ENCODE data around the gene TAGAP.

TAGAP gene

DNA sequence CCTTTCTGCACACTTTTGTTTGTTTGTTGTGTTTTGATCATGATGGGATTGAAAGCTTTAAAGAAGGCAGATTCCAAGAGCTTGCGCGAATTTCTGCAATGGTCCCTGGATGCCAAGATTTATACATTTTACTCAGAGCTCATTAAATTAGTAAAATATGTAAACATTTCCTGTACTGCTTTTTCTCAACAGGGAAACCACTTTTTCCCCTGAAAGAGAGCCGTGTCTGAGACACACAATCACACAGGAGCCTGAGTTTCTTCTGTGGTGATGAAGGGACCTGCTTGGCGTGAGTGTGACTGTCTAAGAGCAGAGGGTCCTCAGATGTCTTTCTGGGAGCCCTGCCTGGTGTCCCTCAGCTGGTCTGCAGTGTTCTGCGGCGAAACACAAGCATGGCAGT, 12.1 kb upstream of the TAGAP start:
- Histone ChIP-seq H3K9ac (ENCODE audit: low read length) (no peak overlapping the region), H3K23ac (ENCODE audit: low read length in 2 of 2) (no peak overlapping the region), H4K8ac (ENCODE audit: low read length) (no peak overlapping the region), H3K18ac (ENCODE audit: low read depth in 1 of 2, low read length in 2 of 2) (no peak overlapping the region), H2BK12ac (ENCODE audit: low read length in 2 of 2) (no peak overlapping the region), H3K4me1 (ENCODE audit: control insufficient read depth, insufficient read depth, low read depth, low read length) (no peaks in the 10 kb centered on the region), H3K9me3 (ENCODE audit: control insufficient read depth, low read length) (peaks cover 7% of the 10 kb centered on the region), H3K14ac (ENCODE audit: low read length in 2 of 2) (no peak overlapping the region), H3K4me2 (ENCODE audit: low read length, poor library complexity, severe bottlenecking) (no peak overlapping the region), H2BK120ac (ENCODE audit: low read depth, low read length) (no peak overlapping the region), H2AFZ (ENCODE audit: low read depth, low read length) (no peak overlapping the region), H3K79me1 (replicated peaks; ENCODE audit: low read length, poor library complexity, severe bottlenecking) (no peaks in the 10 kb centered on the region), H3K4ac (ENCODE audit: low read depth in 1 of 2, low read length in 2 of 2) (no peak overlapping the region), H3K36me3 (ENCODE audit: control insufficient read depth in 1 of 2, insufficient read depth in 2 of 2, low read depth in 1 of 2, low read length in 2 of 2) (no peaks in the 10 kb centered on the region), H3K4me3 (ENCODE audit: insufficient read depth in 1 of 2, low read depth in 1 of 2, low read length in 2 of 2) (no peak overlapping the region), H3K27ac (ENCODE audit: low read length, poor library complexity, severe bottlenecking) (no peak overlapping the region), H3K27me3 (ENCODE audit: control insufficient read depth in 1 of 2, insufficient read depth in 1 of 2, low read length in 2 of 2) (peaks cover 39 to 77% of the 10 kb centered on the region in 2 experiments), H4K91ac (ENCODE audit: low read length) (no peak overlapping the region), H2AK5ac (ENCODE audit: low read length, severe bottlenecking) (no peak overlapping the region), H2BK15ac (ENCODE audit: low read depth, poor library complexity, severe bottlenecking) (no peak overlapping the region), H2BK5ac (ENCODE audit: low read depth, low read length, poor library complexity, severe bottlenecking) (no peak overlapping the region)
- WGBS, result 73% methylated on average over 4 of the region's 6 CpGs
- no peak for DNase-seq

DNA sequence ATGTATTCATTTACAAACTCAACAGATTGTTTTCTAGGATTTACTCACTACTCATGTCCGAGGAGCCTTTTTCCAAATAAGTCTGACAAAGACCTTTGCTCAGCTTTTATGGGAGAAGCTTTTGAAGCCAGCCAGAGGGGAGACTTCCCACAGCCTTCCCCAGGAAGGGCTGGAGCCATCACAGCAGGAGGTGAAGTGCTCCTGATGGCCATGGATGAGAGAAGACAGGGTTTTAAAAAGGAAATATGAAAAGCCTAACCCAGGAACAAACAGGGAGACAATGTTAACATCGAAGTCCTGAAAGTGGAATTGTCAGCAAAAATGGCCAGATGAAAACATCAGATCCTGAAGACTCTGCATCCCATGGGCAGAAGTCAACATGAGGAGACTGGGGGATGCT, 11.6 kb upstream of the TAGAP start:
- peaks cover 36 to 72% of the 10 kb centered on the region in 2 experiments for H3K27me3 ChIP-seq (ENCODE audit: control insufficient read depth in 1 of 2, insufficient read depth in 1 of 2, low read length in 2 of 2)
- H2BK120ac ChIP-seq (ENCODE audit: low read depth, low read length), result no peak overlapping the region
- peaks cover 2% of the 10 kb centered on the region for H3K9me3 ChIP-seq (ENCODE audit: control insufficient read depth, low read length)
- no peak overlapping the region for H2BK15ac ChIP-seq (ENCODE audit: low read depth, poor library complexity, severe bottlenecking)
- no peak overlapping the region for H3K27ac ChIP-seq (ENCODE audit: low read length, poor library complexity, severe bottlenecking)
- no peak overlapping the region for H2AK5ac ChIP-seq (ENCODE audit: low read length, severe bottlenecking)
- no peaks in the 10 kb centered on the region for H3K36me3 ChIP-seq (ENCODE audit: control insufficient read depth in 1 of 2, insufficient read depth in 2 of 2, low read depth in 1 of 2, low read length in 2 of 2)
- no peak overlapping the region for H4K91ac ChIP-seq (ENCODE audit: low read length)
- WGBS, result 58% methylated on average over 2 of the region's 2 CpGs
- H3K4me1 ChIP-seq (ENCODE audit: control insufficient read depth, insufficient read depth, low read depth, low read length), result no peaks in the 10 kb centered on the region
- no peak overlapping the region for H3K14ac ChIP-seq (ENCODE audit: low read length in 2 of 2)
- no peak overlapping the region for H2BK5ac ChIP-seq (ENCODE audit: low read depth, low read length, poor library complexity, severe bottlenecking)
- no peak overlapping the region for H4K8ac ChIP-seq (ENCODE audit: low read length)
- H3K4ac ChIP-seq (ENCODE audit: low read depth in 1 of 2, low read length in 2 of 2), result no peak overlapping the region
- no peak overlapping the region for H2AFZ ChIP-seq (ENCODE audit: low read depth, low read length)
- H2BK12ac ChIP-seq (ENCODE audit: low read length in 2 of 2), result no peak overlapping the region
- DNase-seq, result no peak
- H3K9ac ChIP-seq (ENCODE audit: low read length), result no peak overlapping the region
- H3K4me3 ChIP-seq (ENCODE audit: insufficient read depth in 1 of 2, low read depth in 1 of 2, low read length in 2 of 2), result no peak overlapping the region
- H3K4me2 ChIP-seq (ENCODE audit: low read length, poor library complexity, severe bottlenecking), result no peak overlapping the region
- no peak overlapping the region for H3K23ac ChIP-seq (ENCODE audit: low read length in 2 of 2)
- H3K18ac ChIP-seq (ENCODE audit: low read depth in 1 of 2, low read length in 2 of 2), result no peak overlapping the region
- no peaks in the 10 kb centered on the region for H3K79me1 ChIP-seq (replicated peaks; ENCODE audit: low read length, poor library complexity, severe bottlenecking)

DNA sequence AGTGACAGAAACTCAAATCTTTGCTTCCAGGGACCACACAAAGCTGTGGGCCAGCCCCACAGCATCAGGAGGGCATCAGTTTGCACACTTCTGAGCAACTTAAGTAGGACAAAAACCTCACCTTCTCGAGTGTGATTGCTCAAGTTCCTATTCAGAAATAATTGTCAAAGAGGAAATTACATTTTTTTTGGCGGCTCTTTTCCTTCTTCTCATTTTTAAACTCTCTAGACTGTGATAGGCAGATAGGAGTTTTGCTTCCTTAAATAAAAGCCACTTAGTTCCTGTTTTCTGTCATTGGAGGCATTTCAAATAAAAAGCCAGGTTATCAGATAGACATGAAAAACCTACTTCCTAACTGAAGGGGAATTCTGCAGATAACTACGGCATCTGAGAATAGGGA, 11.2 kb upstream of the TAGAP start:
- H3K14ac ChIP-seq (ENCODE audit: low read length in 2 of 2), result no peak overlapping the region
- peaks cover 35 to 68% of the 10 kb centered on the region in 2 experiments for H3K27me3 ChIP-seq (ENCODE audit: control insufficient read depth in 1 of 2, insufficient read depth in 1 of 2, low read length in 2 of 2)
- H3K9me3 ChIP-seq (ENCODE audit: control insufficient read depth, low read length), result no peaks in the 10 kb centered on the region
- no peak overlapping the region for H3K23ac ChIP-seq (ENCODE audit: low read length in 2 of 2)
- H3K4me3 ChIP-seq (ENCODE audit: insufficient read depth in 1 of 2, low read depth in 1 of 2, low read length in 2 of 2), result no peak overlapping the region
- no peak overlapping the region for H2BK15ac ChIP-seq (ENCODE audit: low read depth, poor library complexity, severe bottlenecking)
- no peak overlapping the region for H2BK5ac ChIP-seq (ENCODE audit: low read depth, low read length, poor library complexity, severe bottlenecking)
- H4K91ac ChIP-seq (ENCODE audit: low read length), result no peak overlapping the region
- H3K4me2 ChIP-seq (ENCODE audit: low read length, poor library complexity, severe bottlenecking), result no peak overlapping the region
- H3K27ac ChIP-seq (ENCODE audit: low read length, poor library complexity, severe bottlenecking), result no peak overlapping the region
- no peak overlapping the region for H2BK120ac ChIP-seq (ENCODE audit: low read depth, low read length)
- H3K18ac ChIP-seq (ENCODE audit: low read depth in 1 of 2, low read length in 2 of 2), result no peak overlapping the region
- no peak overlapping the region for H2AFZ ChIP-seq (ENCODE audit: low read depth, low read length)
- no peaks in the 10 kb centered on the region for H3K36me3 ChIP-seq (ENCODE audit: control insufficient read depth in 1 of 2, insufficient read depth in 2 of 2, low read depth in 1 of 2, low read length in 2 of 2)
- H3K4me1 ChIP-seq (ENCODE audit: control insufficient read depth, insufficient read depth, low read depth, low read length), result no peaks in the 10 kb centered on the region
- no peak overlapping the region for H3K4ac ChIP-seq (ENCODE audit: low read depth in 1 of 2, low read length in 2 of 2)
- no peak overlapping the region for H3K9ac ChIP-seq (ENCODE audit: low read length)
- H3K79me1 ChIP-seq (replicated peaks; ENCODE audit: low read length, poor library complexity, severe bottlenecking), result no peaks in the 10 kb centered on the region
- no peak overlapping the region for H2BK12ac ChIP-seq (ENCODE audit: low read length in 2 of 2)
- DNase-seq, result no peak
- no peak overlapping the region for H4K8ac ChIP-seq (ENCODE audit: low read length)
- WGBS, result 68% methylated on average over 2 of the region's 3 CpGs
- no peak overlapping the region for H2AK5ac ChIP-seq (ENCODE audit: low read length, severe bottlenecking)

DNA sequence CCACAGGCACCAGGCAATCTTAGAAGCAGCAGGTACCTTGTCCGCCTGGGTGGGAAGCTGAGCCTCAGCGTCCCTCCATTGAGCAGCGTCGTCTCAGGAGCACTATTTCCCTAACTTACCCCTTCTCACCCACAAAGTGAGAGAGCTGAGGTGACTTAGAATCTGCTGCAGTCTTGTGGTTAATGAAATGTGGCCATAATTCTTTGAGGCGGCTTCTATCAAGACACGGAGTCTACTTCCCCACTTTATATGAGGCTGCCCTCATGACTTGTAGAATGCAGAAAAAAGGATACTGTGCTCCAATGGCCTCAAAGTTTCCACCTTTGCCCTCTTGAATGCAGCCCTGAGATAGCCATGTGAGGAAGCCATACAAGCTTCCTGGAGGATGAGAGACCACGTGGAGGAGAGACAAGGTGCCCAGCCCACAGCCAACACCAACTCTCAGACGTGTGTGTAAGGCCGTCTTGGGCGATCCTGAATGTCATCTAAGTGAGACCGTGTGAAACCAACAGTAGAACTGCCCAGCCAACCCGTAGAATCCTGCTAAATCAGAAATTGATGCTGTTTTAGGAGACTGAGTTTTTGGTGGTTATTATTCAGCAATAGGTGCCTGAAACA, 9.1 kb upstream of the TAGAP start:
- H3K4ac ChIP-seq (ENCODE audit: low read depth in 1 of 2, low read length in 2 of 2), result no peak overlapping the region
- H2BK120ac ChIP-seq (ENCODE audit: low read depth, low read length), result no peak overlapping the region
- DNase-seq, result no peak
- no peak overlapping the region for H4K91ac ChIP-seq (ENCODE audit: low read length)
- no peaks in the 10 kb centered on the region for H3K36me3 ChIP-seq (ENCODE audit: control insufficient read depth in 1 of 2, insufficient read depth in 2 of 2, low read depth in 1 of 2, low read length in 2 of 2)
- no peak overlapping the region for H4K8ac ChIP-seq (ENCODE audit: low read length)
- no peaks in the 10 kb centered on the region for H3K4me1 ChIP-seq (ENCODE audit: control insufficient read depth, insufficient read depth, low read depth, low read length)
- H3K27me3 ChIP-seq (ENCODE audit: control insufficient read depth in 1 of 2, insufficient read depth in 1 of 2, low read length in 2 of 2), result peaks cover 36 to 57% of the 10 kb centered on the region in 2 experiments
- H2AK5ac ChIP-seq (ENCODE audit: low read length, severe bottlenecking), result no peak overlapping the region
- no peak overlapping the region for H3K4me2 ChIP-seq (ENCODE audit: low read length, poor library complexity, severe bottlenecking)
- H3K14ac ChIP-seq (ENCODE audit: low read length in 2 of 2), result no peak overlapping the region
- H2BK5ac ChIP-seq (ENCODE audit: low read depth, low read length, poor library complexity, severe bottlenecking), result no peak overlapping the region
- no peak overlapping the region for H2BK12ac ChIP-seq (ENCODE audit: low read length in 2 of 2)
- H3K9me3 ChIP-seq (ENCODE audit: control insufficient read depth, low read length), result no peaks in the 10 kb centered on the region
- no peak overlapping the region for H3K18ac ChIP-seq (ENCODE audit: low read depth in 1 of 2, low read length in 2 of 2)
- no peak overlapping the region for H3K23ac ChIP-seq (ENCODE audit: low read length in 2 of 2)
- no peak overlapping the region for H3K4me3 ChIP-seq (ENCODE audit: insufficient read depth in 1 of 2, low read depth in 1 of 2, low read length in 2 of 2)
- H2BK15ac ChIP-seq (ENCODE audit: low read depth, poor library complexity, severe bottlenecking), result no peak overlapping the region
- H2AFZ ChIP-seq (ENCODE audit: low read depth, low read length), result no peak overlapping the region
- no peaks in the 10 kb centered on the region for H3K79me1 ChIP-seq (replicated peaks; ENCODE audit: low read length, poor library complexity, severe bottlenecking)
- no peak overlapping the region for H3K27ac ChIP-seq (ENCODE audit: low read length, poor library complexity, severe bottlenecking)
- no peak overlapping the region for H3K9ac ChIP-seq (ENCODE audit: low read length)
- 91% methylated on average over 9 of the region's 12 CpGs for WGBS

All from mesenchymal stem cell (in vitro differentiated cells and primary cell).